ENCODE measurements around the gene HOXD4. TPM values are rescaled to one million over a fixed set of nuclear protein-coding genes. Genes with fewer than 3 reads are reported as not detected.

Gene HOXD4
- polyA plus RNA-seq, 1 of the 3 experiments (the other 2 are of a cell fraction): 1.0 TPM

GRCh38 chr2:176140513-176141317 lies 10.6 kb upstream of the HOXD4 start:
- Histone ChIP-seq H3K27ac (ENCODE audit: low read depth in 2 of 2, low read length in 1 of 2) (peak overlapping the region; percentile 58 to 63), H3F3A (replicated peaks; ENCODE audit: insufficient read depth) (peaks cover 17% of the 10 kb centered on the region), H3K27me3 (ENCODE audit: insufficient read depth) (no peaks in the 10 kb centered on the region), H2AFZ (ENCODE audit: low read depth) (peak overlapping the region; percentile 89), H3K36me3 (replicated peaks in 1 of 2; ENCODE audit: control insufficient read depth in 1 of 2, insufficient read depth in 2 of 2, low read length in 1 of 2) (no peaks in the 10 kb centered on the region), H4K20me1 (ENCODE audit: insufficient read depth) (no peaks in the 10 kb centered on the region), H3K79me2 (ENCODE audit: insufficient read depth) (peaks cover 49% of the 10 kb centered on the region), H3K4me1 (ENCODE audit: control insufficient read depth in 1 of 2, insufficient read depth in 2 of 2, low read depth in 1 of 2, low read length in 1 of 2) (peaks cover 5 to 27% of the 10 kb centered on the region in 2 experiments; a peak in 2 of 4 replicates), H3K9me3 (no peaks in the 10 kb centered on the region), H3K9me2 (no peaks in the 10 kb centered on the region), H3K9ac (peak overlapping the region; percentile 60; the same call in 1 of the 2 replicates), H3K4me3 (ENCODE audit: low read depth in 2 of 2, low read length in 1 of 2) (peak overlapping the region; percentile 61 to 79), H3K4me2 (peak overlapping the region; percentile 96)
- ChIA-PET CTCF (interaction anchor here (0.6 to 26.1 kb wide), 64 partner anchors 9 to 1024 kb away, joined by 3 to 1047 read pairs (median 4); partner anchors contain the start of genes HOXD3, HOXD4 and HOXD9), POLR2A (interaction anchor here (0.6 to 3.0 kb wide), 8 partner anchors 9 to 503 kb away, joined by 3 to 21 read pairs (median 4); partner anchors contain the start of gene MTX2)
- 17% methylated on average over 16 of the region's 48 CpGs for WGBS (ENCODE audit: low lambda C conversion rate)
- DNase-seq: peak; percentile 96
- TF ChIP-seq CTCF (IDR thresholded peaks at IDR 0.05) (peak; percentile 87), ELF1 (IDR thresholded peaks at IDR 0.05) (peak; percentile 46; the same call in 1 of the 2 replicates), YY1 (IDR thresholded peaks at IDR 0.05; ENCODE audit: low read depth) (0 out of 2 replicates have a peak, but pooled peaks have one; percentile 43), NRF1 (IDR thresholded peaks at IDR 0.05; ENCODE audit: low read depth, low read length) (0 out of 2 replicates have a peak, but pooled peaks have one; percentile 4), USF1 (IDR thresholded peaks at IDR 0.05; ENCODE audit: borderline replicate concordance, low read depth) (no peak), GABPA (IDR thresholded peaks at IDR 0.05; ENCODE audit: low read depth) (peak; percentile 66), ZBTB33 (IDR thresholded peaks at IDR 0.05; ENCODE audit: borderline replicate concordance, low read depth) (no peak), SMC3 (IDR thresholded peaks at IDR 0.05; ENCODE audit: low read depth, low read length) (peak; percentile 82), MAX (IDR thresholded peaks at IDR 0.05; ENCODE audit: low read depth) (peak; percentile 55; the same call in 1 of the 2 replicates), FOSL2 (IDR thresholded peaks at IDR 0.05; ENCODE audit: borderline replicate concordance, low read depth) (no peak), RAD21 (IDR thresholded peaks at IDR 0.05; ENCODE audit: low read length) (peak; percentile 80), CHD2 (IDR thresholded peaks at IDR 0.05; ENCODE audit: low read length, partially characterized antibody) (peak; percentile 59), FOXJ3 (CRISPR knock-in tag; IDR thresholded peaks at IDR 0.05) (no peak)

All from SK-N-SH (cell line).